ENCODE measurements around the gene TRAF6. TPM values are rescaled to one million over a fixed set of nuclear protein-coding genes. Genes with fewer than 3 reads are reported as not detected.

TRAF6 gene
- total RNA-seq, 1 experiment from 2014 or later, result 9.3 TPM

Other genes with a start within 250 kb of the TRAF6 start
- 33.3 TPM for gene COMMD9, start 220.8 kb downstream of the TRAF6 start, total RNA-seq (2021; ENCODE audit: unreplicated experiment)
- 0.47 TPM for gene PRR5L, start 214.0 kb downstream of the TRAF6 start, total RNA-seq (2021; ENCODE audit: unreplicated experiment)
- gene RAG1, start 57.7 kb upstream of the TRAF6 start, total RNA-seq (2021; ENCODE audit: unreplicated experiment), result 0.54 TPM
- gene IFTAP, start 84.2 kb upstream of the TRAF6 start, total RNA-seq (2021; ENCODE audit: unreplicated experiment), result 13.8 TPM
- gene RAG2, start 88.0 kb upstream of the TRAF6 start, total RNA-seq (2021; ENCODE audit: unreplicated experiment), result not detected

Data from HCT116 (cell line).